ENCODE measurements around the gene PRCD.

DNA sequence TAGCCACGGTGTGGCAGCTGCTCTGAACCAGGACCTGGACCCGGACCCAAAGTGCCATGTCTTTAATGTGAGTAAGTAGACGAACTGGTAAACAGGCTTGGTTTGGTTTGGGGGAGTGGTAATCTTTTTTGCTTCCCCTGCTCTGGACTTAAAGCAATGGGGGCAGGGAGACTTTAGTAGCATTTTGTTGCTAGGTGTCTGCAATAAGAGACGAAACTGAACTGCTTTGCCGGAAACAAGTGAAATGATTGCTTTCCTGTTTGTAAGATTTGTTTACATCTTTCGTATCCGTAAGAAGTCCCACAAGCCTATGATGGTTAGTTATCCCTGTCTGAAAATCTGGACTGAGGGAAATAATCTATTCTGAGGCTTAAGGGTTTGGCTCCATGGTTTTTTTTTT lies 21.5 kb downstream of the PRCD start:
- no peak for TF ChIP-seq EZH2 (IDR thresholded peaks at IDR 0.05; ENCODE audit: insufficient read depth, poor library complexity, severe bottlenecking)
- no peak for TF ChIP-seq EZH2phosphoT487 (IDR thresholded peaks at IDR 0.05; ENCODE audit: insufficient read depth, low read depth)

Data from GM23248 (cell line).